ENCODE measurements around the gene MAGEL2. TPM values are rescaled to one million over a fixed set of nuclear protein-coding genes. Genes with fewer than 3 reads are reported as not detected.
A peak's percentile ranks its signal among the peaks of the same experiment; 100 is the strongest.

Gene MAGEL2
- total RNA-seq, 4 donors from 2014 or later = 0.14 to 4.5 (median 0.80) TPM; not detected in 1

GRCh38 chr15:23646165-23647000 is 1.3 kb downstream of the MAGEL2 start:
- DNase-seq = no peak
- WGBS, 2 donors (ENCODE audit: low coverage in 1 of 2) = 91 to 100% methylated on average over 2 to 46 of the region's 51 CpGs
- intact Hi-C loops (cut with DNase I; ENCODE audit: low total_unique reads) = no loop called here

GRCh38 chr15:23645371-23646164 is 2.1 kb downstream of the MAGEL2 start:
- Histone ChIP-seq H3K36me3 (no peaks in the 10 kb centered on the region), H3K9me3 (no peaks in the 10 kb centered on the region), H3K4me1 (peaks cover 0 to 5% (median 2%) of the 10 kb centered on the region in 4 donors), H3K4me3 (no peak overlapping the region), H3K27me3 (peaks cover 19% of the 10 kb centered on the region), H3K27ac (no peak overlapping the region)
- intact Hi-C loops (cut with DNase I; ENCODE audit: low total_unique reads) (no loop called here), in situ Hi-C loops (cut with MboI; ENCODE audit: low pct_ligation_motif_present in 1 of 4, low pct_unique_long_range_greater_than_20kb in 1 of 4, low sequenced_read_pairs in 3 of 4) (loop anchor here (10.0 to 25.0 kb wide), 3 partner anchors 209 to 219 kb away; no protein-coding TSS in a partner anchor)
- TF ChIP-seq POLR2A (IDR thresholded peaks at IDR 0.05) = no peak
- no peak for TF ChIP-seq POLR2AphosphoS5 (IDR thresholded peaks at IDR 0.05)
- TF ChIP-seq EP300 (IDR thresholded peaks at IDR 0.05; ENCODE audit: low read depth) = no peak
- TF ChIP-seq, protein P1, sequence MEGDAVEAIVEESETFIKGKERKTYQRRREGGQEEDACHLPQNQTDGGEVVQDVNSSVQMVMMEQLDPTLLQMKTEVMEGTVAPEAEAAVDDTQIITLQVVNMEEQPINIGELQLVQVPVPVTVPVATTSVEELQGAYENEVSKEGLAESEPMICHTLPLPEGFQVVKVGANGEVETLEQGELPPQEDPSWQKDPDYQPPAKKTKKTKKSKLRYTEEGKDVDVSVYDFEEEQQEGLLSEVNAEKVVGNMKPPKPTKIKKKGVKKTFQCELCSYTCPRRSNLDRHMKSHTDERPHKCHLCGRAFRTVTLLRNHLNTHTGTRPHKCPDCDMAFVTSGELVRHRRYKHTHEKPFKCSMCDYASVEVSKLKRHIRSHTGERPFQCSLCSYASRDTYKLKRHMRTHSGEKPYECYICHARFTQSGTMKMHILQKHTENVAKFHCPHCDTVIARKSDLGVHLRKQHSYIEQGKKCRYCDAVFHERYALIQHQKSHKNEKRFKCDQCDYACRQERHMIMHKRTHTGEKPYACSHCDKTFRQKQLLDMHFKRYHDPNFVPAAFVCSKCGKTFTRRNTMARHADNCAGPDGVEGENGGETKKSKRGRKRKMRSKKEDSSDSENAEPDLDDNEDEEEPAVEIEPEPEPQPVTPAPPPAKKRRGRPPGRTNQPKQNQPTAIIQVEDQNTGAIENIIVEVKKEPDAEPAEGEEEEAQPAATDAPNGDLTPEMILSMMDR (IDR thresholded peaks at IDR 0.05) = peak in 4 of 5 experiments; percentile 25 to 45 (median 30)
- DNase-seq = peak; percentile 41
- WGBS, 2 donors (ENCODE audit: low coverage in 1 of 2) = 48 to 83% methylated on average over 4 to 38 of the region's 40 CpGs

More at GRCh38 chr15:23646165-23647000, 1.3 kb downstream of the MAGEL2 start:
- H3K27ac ChIP-seq = no peak overlapping the region
- H3K4me3 ChIP-seq = no peak overlapping the region
- H3K36me3 ChIP-seq = no peaks in the 10 kb centered on the region
- peaks cover 19% of the 10 kb centered on the region for H3K27me3 ChIP-seq
- TF ChIP-seq POLR2A (IDR thresholded peaks at IDR 0.05) = no peak
- no peaks in the 10 kb centered on the region for H3K9me3 ChIP-seq
- in situ Hi-C loops (cut with MboI; ENCODE audit: low pct_ligation_motif_present in 1 of 4, low pct_unique_long_range_greater_than_20kb in 1 of 4, low sequenced_read_pairs in 3 of 4) = loop anchor here (10.0 to 25.0 kb wide), 3 partner anchors 208 to 218 kb away; no protein-coding TSS in a partner anchor
- H3K4me1 ChIP-seq = peaks cover 0 to 5% (median 2%) of the 10 kb centered on the region in 4 donors

- Histone ChIP-seq H3K4me1 (peaks cover 0 to 5% (median 2%) of the 10 kb centered on the region in 4 donors), H3K9me3 (no peaks in the 10 kb centered on the region), H3K27ac (no peak overlapping the region), H3K36me3 (no peaks in the 10 kb centered on the region), H3K4me3 (no peak overlapping the region), H3K27me3 (peaks cover 19% of the 10 kb centered on the region)
- TF ChIP-seq EP300 (IDR thresholded peaks at IDR 0.05; ENCODE audit: low read depth) (no peak), POLR2AphosphoS5 (IDR thresholded peaks at IDR 0.05) (no peak), POLR2A (IDR thresholded peaks at IDR 0.05) (no peak)
- TF ChIP-seq, protein P1 (IDR thresholded peaks at IDR 0.05) = no peak
- WGBS, 2 donors (ENCODE audit: low coverage in 1 of 2) = 80 to 85% methylated on average over 7 of the region's 13 CpGs
- intact Hi-C loops (cut with DNase I; ENCODE audit: low total_unique reads) (loop anchor here (5.0 kb wide), 1 partner anchor 232 kb away; no protein-coding TSS in a partner anchor), in situ Hi-C loops (cut with MboI; ENCODE audit: low pct_ligation_motif_present in 1 of 4, low pct_unique_long_range_greater_than_20kb in 1 of 4, low sequenced_read_pairs in 3 of 4) (loop anchor here (10.0 to 25.0 kb wide), 3 partner anchors 210 to 220 kb away; no protein-coding TSS in a partner anchor)
- DNase-seq = no peak
Observed at GRCh38 chr15:23644829-23645228, 2.8 kb downstream of the MAGEL2 start.

DNA sequence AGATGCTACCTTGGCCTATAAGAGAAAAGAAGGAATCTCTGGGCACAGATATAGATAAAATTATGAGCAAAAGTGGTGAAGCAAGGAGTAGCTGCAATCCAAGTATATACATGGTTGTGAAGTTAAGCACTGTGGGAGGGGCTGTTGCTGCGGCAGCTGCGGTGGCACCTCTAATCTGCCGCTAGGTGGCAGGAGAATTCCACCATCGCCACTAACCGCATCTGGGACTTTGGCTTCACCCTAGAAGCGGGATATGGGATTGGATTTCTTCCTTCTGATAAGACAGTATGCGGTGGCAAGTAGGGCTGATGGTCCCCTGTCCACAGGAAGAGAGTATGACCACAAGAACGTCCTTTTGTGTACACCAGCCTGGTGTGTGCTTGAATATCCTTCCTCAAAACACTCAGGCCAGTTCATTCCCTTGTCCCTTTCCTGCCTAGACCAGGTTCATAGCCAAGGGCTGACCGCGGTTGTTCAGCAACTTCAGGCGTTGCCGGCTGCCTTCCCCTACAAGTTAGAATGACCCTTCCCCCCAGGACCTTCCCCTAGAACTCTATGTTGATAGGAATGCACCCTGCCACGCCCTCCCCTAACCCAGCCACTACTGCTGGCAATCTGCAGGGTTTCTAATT is 5.1 kb downstream of the MAGEL2 start:
- in situ Hi-C loops (cut with MboI; ENCODE audit: low pct_ligation_motif_present in 1 of 4, low pct_unique_long_range_greater_than_20kb in 1 of 4, low sequenced_read_pairs in 3 of 4) = loop anchor here (10.0 to 25.0 kb wide), 3 partner anchors 212 to 222 kb away; no protein-coding TSS in a partner anchor
- intact Hi-C loops (cut with DNase I; ENCODE audit: low total_unique reads) = loop anchor here (5.0 kb wide), 1 partner anchor 235 kb away; no protein-coding TSS in a partner anchor
- no peak for TF ChIP-seq POLR2A (IDR thresholded peaks at IDR 0.05)
- TF ChIP-seq, protein P1 (IDR thresholded peaks at IDR 0.05) = peak; percentile 71 to 87 (median 79)
- H3K36me3 ChIP-seq = no peaks in the 10 kb centered on the region
- H3K27ac ChIP-seq = no peak overlapping the region
- peak; percentile 61 for DNase-seq
- no peaks in the 10 kb centered on the region for H3K9me3 ChIP-seq
- 21% methylated on average over 13 of the region's 13 CpGs; no CpG with 5 or more reads in 1 of the 2 donors for WGBS, 2 donors (ENCODE audit: low coverage in 1 of 2)
- no peak overlapping the region for H3K4me3 ChIP-seq
- H3K4me1 ChIP-seq = peaks cover 0 to 5% (median 2%) of the 10 kb centered on the region in 4 donors
- H3K27me3 ChIP-seq = peaks cover 7% of the 10 kb centered on the region

Measured in transverse colon (tissue), 4 donors.